ENCODE measurements around the gene TBC1D21. TPM values are rescaled to one million over a fixed set of nuclear protein-coding genes. Genes with fewer than 3 reads are reported as not detected.

Gene TBC1D21
- total RNA-seq, 2 donors from 2014 or later = not detected

DNA sequence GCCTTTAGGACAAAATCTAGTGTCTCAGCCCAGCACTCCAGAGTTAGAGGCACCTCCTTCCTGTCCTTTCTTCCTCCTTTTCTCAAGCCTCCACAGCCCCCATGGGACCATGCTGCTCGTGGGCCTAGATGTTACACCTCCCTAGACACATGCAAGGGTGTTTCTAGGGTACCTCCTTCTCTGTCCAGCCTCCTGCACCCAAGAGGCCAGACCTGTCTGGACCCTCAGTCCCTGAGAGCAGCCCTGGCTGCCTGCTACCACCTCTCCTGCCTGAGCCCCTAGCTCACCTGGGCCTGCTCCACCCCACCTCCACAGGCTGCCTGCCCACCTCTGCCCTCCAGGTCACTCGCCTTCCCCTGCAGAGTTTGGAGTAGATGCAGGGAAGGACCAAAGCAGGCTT, 58.1 kb downstream of the TBC1D21 start:
- H3K4me1 ChIP-seq (ENCODE audit: control insufficient read depth in 1 of 2, low read depth in 2 of 2) = peaks cover 38 to 71% of the 10 kb centered on the region in 2 donors
- DNase-seq (ENCODE audit: low spot score) (no peak), ATAC-seq (ENCODE audit: insufficient number of reproducible peaks, low FRiP score, low read depth) (no peak)
- H3K36me3 ChIP-seq = no peaks in the 10 kb centered on the region
- H3K4me3 ChIP-seq = no peak overlapping the region
- H3K27ac ChIP-seq = peak overlapping the region; percentile 97
- TF ChIP-seq, protein P1, sequence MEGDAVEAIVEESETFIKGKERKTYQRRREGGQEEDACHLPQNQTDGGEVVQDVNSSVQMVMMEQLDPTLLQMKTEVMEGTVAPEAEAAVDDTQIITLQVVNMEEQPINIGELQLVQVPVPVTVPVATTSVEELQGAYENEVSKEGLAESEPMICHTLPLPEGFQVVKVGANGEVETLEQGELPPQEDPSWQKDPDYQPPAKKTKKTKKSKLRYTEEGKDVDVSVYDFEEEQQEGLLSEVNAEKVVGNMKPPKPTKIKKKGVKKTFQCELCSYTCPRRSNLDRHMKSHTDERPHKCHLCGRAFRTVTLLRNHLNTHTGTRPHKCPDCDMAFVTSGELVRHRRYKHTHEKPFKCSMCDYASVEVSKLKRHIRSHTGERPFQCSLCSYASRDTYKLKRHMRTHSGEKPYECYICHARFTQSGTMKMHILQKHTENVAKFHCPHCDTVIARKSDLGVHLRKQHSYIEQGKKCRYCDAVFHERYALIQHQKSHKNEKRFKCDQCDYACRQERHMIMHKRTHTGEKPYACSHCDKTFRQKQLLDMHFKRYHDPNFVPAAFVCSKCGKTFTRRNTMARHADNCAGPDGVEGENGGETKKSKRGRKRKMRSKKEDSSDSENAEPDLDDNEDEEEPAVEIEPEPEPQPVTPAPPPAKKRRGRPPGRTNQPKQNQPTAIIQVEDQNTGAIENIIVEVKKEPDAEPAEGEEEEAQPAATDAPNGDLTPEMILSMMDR (IDR thresholded peaks at IDR 0.05) = no peak
- H3K27me3 ChIP-seq (replicated peaks; ENCODE audit: insufficient read depth) = no peaks in the 10 kb centered on the region
- H3K9me3 ChIP-seq = no peaks in the 10 kb centered on the region

DNA sequence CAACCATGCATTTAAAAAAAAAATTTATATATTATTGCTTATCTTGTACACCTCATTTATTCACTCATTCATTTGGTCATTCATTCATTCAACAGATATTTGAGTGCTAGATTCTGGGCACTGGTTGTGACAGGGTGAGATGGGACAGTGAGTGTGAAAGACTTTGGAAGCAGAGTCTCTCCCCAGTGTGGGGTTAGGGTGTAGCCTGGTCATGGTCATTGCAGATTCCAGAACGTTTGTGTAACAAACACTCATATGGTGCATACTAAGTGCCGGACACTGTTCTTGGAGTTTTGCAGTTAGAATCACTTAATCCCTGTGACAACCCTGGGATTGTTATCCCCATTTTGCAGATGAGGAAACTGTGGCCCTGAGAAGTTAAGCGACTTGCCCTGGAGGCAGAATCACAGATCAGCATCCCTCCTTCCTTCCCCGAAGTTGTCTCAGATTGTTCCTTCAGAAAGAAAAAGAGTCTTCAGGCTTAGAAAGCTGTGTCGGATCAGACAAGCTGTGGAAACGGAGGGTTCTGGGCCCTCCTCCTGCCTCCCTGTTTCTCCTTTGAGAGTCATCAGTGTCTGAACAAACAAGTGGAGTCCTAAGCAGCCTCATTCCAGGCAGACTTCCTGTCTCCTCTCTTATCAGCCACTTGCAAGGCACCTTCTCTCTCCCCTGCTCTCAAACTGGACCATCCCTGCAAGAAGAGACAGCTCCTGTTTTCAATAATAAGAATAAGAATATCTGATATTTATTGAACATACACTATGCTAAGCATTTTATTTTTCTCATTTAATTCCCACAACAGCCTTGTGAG, 59.2 kb downstream of the TBC1D21 start:
- no peak overlapping the region for H3K4me3 ChIP-seq
- DNase-seq (ENCODE audit: low spot score) = no peak
- no peaks in the 10 kb centered on the region for H3K9me3 ChIP-seq
- peaks cover 48 to 83% of the 10 kb centered on the region in 2 donors for H3K4me1 ChIP-seq (ENCODE audit: control insufficient read depth in 1 of 2, low read depth in 2 of 2)
- peak overlapping the region; percentile 52 to 97 for H3K27ac ChIP-seq
- H3K36me3 ChIP-seq = no peaks in the 10 kb centered on the region
- no peak for ATAC-seq (ENCODE audit: insufficient number of reproducible peaks, low FRiP score, low read depth)
- no peaks in the 10 kb centered on the region for H3K27me3 ChIP-seq (replicated peaks; ENCODE audit: insufficient read depth)
- TF ChIP-seq, protein P1 (IDR thresholded peaks at IDR 0.05) = no peak

DNA sequence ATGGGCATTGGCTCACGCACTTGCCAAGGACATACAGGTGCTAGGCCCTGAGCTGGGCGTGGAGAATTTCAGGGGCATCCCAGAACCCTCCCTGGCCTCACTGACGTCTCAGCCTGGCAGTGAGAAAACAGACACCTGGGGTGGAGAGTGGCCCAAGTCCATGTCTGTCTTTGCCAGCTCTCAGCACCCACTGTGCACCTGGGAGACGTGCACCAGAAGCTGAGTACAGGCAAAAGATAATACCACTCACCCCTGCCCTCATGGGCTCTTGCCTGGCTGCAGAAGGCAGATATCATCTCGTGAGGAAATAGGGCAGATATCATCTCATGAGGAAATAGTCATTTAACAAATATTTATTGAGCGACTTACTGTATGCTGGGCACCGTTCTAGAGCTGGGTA, 60.9 kb downstream of the TBC1D21 start:
- no peak for DNase-seq (ENCODE audit: low spot score)
- Histone ChIP-seq H3K27me3 (replicated peaks; ENCODE audit: insufficient read depth) (no peaks in the 10 kb centered on the region), H3K36me3 (no peaks in the 10 kb centered on the region), H3K27ac (no peak overlapping the region), H3K4me1 (ENCODE audit: control insufficient read depth in 1 of 2, low read depth in 2 of 2) (peaks cover 50 to 84% of the 10 kb centered on the region in 2 donors), H3K9me3 (no peaks in the 10 kb centered on the region), H3K4me3 (no peak overlapping the region)
- ATAC-seq (ENCODE audit: insufficient number of reproducible peaks, low FRiP score, low read depth) = no peak
- TF ChIP-seq, protein P1 (IDR thresholded peaks at IDR 0.05) = no peak

DNA sequence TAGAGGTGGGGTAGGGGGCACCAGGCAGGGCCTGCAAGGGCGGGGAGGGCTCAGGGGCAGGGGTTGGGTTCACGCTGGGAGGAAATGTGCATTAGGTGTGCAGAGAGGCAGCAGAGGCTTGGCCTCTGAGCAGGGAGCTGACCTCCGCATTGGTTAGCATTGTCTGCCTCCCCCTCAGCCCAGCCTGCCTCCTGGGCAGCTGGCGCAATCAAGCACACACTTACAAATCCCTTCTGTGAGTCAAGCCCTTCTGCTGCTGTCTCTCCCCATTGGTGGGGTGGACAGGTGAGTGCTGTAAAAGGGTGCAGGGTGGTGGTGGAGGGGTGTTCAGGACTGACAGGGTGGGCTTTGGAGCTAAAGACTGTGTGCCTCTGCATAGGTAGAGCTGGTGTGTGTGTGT, 62.2 kb downstream of the TBC1D21 start:
- no peaks in the 10 kb centered on the region for H3K36me3 ChIP-seq
- peaks cover 55 to 84% of the 10 kb centered on the region in 2 donors for H3K4me1 ChIP-seq (ENCODE audit: control insufficient read depth in 1 of 2, low read depth in 2 of 2)
- H3K27me3 ChIP-seq (replicated peaks; ENCODE audit: insufficient read depth) = no peaks in the 10 kb centered on the region
- H3K27ac ChIP-seq = peak overlapping the region; percentile 49 to 88
- DNase-seq (ENCODE audit: low spot score) (no peak), ATAC-seq (ENCODE audit: insufficient number of reproducible peaks, low FRiP score, low read depth) (no peak)
- no peak overlapping the region for H3K4me3 ChIP-seq
- TF ChIP-seq, protein P1 (IDR thresholded peaks at IDR 0.05) = no peak
- no peaks in the 10 kb centered on the region for H3K9me3 ChIP-seq

- Histone ChIP-seq H3K27me3 (replicated peaks; ENCODE audit: insufficient read depth) (no peaks in the 10 kb centered on the region), H3K27ac (peak overlapping the region; percentile 84 to 88), H3K36me3 (no peaks in the 10 kb centered on the region), H3K9me3 (no peaks in the 10 kb centered on the region), H3K4me3 (peak overlapping the region; percentile 21), H3K4me1 (ENCODE audit: control insufficient read depth in 1 of 2, low read depth in 2 of 2) (peaks cover 58 to 84% of the 10 kb centered on the region in 2 donors)
- TF ChIP-seq, protein P1 (IDR thresholded peaks at IDR 0.05) = peak; percentile 32
- no peak for DNase-seq (ENCODE audit: low spot score)
- ATAC-seq (ENCODE audit: insufficient number of reproducible peaks, low FRiP score, low read depth) = no peak
These were observed 62.8 kb downstream of the TBC1D21 start for GRCh38 chr15:73936181-73936580.

Data from thoracic aorta (tissue), 2 donors.